Measurements from ENCODE around the gene IMPDH1.

- TF ChIP-seq CTCF (conservative IDR thresholded peaks at IDR 0.05; ENCODE audit: low read length) (no peak), EZH2phosphoT487 (IDR thresholded peaks at IDR 0.05; ENCODE audit: borderline replicate concordance) (no peak)
These were observed 16.1 kb downstream of the IMPDH1 start for GRCh38 chr7:128393526-128394330.

Data from Loucy (cell line).